D721Med (cell line): Measurements from ENCODE around the gene SRSF3.

Experiments
- DNase-seq: peaks from one replicate; pipeline ENCODE4 v3.0.0; 2011; ENCODE audit warnings: low spot score; ENCODE audit not compliant: insufficient read length
- FAIRE-seq: peaks from 2 replicates; lab custom pipeline; 2011; peaks lifted over from hg19 to GRCh38; lab: Jason Lieb, UNC
- TF ChIP-seq, protein P1 (sequence below): IDR thresholded peaks from 2 replicates; pipeline ENCODE4 v1.5.1; 2012; ENCODE audit warnings: mild to moderate bottlenecking, control low read depth; ENCODE audit not compliant: insufficient read depth; ENCODE audit errors: missing control alignments

Gene SRSF3

GRCh38 chr6:36592221-36592655, 1.9 kb upstream of the SRSF3 start:
- DNase-seq = no peak
- FAIRE-seq = no peak
- TF ChIP-seq, protein P1, sequence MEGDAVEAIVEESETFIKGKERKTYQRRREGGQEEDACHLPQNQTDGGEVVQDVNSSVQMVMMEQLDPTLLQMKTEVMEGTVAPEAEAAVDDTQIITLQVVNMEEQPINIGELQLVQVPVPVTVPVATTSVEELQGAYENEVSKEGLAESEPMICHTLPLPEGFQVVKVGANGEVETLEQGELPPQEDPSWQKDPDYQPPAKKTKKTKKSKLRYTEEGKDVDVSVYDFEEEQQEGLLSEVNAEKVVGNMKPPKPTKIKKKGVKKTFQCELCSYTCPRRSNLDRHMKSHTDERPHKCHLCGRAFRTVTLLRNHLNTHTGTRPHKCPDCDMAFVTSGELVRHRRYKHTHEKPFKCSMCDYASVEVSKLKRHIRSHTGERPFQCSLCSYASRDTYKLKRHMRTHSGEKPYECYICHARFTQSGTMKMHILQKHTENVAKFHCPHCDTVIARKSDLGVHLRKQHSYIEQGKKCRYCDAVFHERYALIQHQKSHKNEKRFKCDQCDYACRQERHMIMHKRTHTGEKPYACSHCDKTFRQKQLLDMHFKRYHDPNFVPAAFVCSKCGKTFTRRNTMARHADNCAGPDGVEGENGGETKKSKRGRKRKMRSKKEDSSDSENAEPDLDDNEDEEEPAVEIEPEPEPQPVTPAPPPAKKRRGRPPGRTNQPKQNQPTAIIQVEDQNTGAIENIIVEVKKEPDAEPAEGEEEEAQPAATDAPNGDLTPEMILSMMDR = no peak

GRCh38 chr6:36593569-36594028, 563 bp upstream of the SRSF3 start:
- TF ChIP-seq, protein P1 = no peak
- DNase-seq = no peak
- no peak for FAIRE-seq

DNA sequence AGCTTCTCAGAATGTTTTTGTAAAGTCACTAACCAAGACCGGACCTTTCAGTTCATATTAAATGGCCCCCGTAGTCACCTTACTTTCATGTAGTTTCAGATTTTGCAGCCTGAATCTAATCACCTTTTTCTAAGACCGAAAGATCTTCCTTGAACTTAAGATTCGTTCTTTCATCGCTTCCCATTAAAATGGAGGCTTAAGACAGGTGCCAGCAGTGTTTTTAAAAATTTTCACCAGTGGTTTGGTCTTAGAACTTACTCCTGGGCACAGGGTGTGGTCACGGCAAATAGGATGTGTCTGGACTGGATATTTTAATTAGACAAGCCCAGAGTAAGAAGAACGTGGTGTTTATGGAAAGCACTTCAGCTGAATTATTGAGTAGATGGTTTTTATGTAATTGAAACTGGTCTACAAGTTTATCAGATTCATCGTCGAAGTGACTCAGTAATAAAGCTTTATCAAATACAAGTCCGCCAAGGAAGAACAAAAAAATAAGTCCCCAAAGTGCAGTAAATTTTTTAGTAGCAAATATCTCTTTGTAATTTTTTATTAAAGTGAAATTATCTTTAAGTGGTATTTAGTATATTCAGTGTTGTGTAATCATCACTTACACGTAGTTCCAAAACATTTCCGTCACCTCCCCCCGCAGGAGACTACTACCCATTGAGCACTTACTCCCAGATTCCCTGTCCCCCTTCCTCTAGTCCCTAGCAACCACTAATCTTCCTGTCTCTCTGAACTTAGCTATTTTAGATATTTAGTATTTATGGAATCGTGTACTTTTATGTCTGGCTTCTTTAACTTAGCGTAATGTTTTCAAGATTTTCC, 868 bp downstream of the SRSF3 start:
- TF ChIP-seq, protein P1 = no peak
- FAIRE-seq (no peak), DNase-seq (no peak)

DNA sequence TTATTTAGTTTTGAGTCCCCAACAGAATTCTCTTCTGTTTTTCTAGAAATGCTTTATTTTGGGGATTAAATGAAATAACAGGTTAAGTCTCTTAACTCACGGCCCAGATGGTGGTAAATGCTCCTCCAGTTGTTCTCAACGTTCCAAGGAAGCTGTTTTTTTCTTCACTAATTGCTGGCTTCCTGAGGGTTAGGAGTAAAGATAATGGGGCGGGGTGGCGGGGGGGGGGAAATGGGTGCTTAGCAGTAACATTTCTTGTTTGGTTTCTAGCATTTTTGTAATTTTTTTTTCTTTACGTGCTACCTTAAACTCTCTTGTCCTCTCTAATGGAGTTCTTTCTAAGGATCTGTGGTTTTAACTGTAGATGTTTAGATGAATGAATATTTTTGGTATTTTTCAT, 2.2 kb downstream of the SRSF3 start:
- FAIRE-seq = no peak

GRCh38 chr6:36597775-36598174, 3.6 kb downstream of the SRSF3 start:
- FAIRE-seq (no peak), DNase-seq (no peak)
- TF ChIP-seq, protein P1 = no peak

More for the DNA sequence above, 2.2 kb downstream of the SRSF3 start:
- TF ChIP-seq, protein P1 = no peak
- no peak for DNase-seq

GRCh38 chr6:36598326-36598725, 4.2 kb downstream of the SRSF3 start:
- TF ChIP-seq, protein P1 = no peak
- no peak for FAIRE-seq
- DNase-seq = no peak

GRCh38 chr6:36598739-36599318, 4.7 kb downstream of the SRSF3 start:
- FAIRE-seq = no peak
- TF ChIP-seq, protein P1 = no peak
- no peak for DNase-seq
